Measurements from ENCODE around the gene ZBTB44.

The ZBTB44 gene

DNA sequence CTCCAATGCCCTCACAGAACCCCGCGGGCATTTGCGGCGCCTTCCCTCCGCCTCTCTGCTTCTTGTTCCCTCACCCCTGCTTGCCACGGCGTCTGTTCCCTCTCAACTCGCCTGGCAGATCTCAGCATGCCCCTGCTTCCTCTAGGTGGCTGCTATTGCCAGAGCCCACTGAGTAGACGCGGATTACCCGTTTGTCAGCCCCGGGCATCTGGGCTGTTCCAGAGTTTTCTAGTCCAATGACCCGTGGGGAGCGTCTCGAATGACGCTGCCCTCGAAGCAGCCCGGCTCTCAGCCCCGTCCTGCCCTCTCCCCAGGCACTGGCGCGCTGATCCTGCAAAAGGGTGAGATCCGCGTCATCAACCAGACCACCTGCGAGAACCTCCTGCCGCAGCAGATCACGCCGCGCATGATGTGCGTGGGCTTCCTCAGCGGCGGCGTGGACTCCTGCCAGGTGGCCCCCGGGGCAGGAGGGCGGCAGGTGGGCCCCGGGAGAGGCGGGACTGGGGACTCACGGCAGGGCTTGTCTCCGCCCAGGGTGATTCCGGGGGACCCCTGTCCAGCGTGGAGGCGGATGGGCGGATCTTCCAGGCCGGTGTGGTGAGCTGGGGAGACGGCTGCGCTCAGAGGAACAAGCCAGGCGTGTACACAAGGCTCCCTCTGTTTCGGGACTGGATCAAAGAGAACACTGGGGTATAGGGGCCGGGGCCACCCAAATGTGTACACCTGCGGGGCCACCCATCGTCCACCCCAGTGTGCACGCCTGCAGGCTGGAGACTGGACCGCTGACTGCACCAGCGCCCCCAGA, 105.4 kb downstream of the ZBTB44 start:
- DNase-seq (ENCODE audit: insufficient read length, low spot score) (no peak), FAIRE-seq (no peak)
- TF ChIP-seq, protein P1, sequence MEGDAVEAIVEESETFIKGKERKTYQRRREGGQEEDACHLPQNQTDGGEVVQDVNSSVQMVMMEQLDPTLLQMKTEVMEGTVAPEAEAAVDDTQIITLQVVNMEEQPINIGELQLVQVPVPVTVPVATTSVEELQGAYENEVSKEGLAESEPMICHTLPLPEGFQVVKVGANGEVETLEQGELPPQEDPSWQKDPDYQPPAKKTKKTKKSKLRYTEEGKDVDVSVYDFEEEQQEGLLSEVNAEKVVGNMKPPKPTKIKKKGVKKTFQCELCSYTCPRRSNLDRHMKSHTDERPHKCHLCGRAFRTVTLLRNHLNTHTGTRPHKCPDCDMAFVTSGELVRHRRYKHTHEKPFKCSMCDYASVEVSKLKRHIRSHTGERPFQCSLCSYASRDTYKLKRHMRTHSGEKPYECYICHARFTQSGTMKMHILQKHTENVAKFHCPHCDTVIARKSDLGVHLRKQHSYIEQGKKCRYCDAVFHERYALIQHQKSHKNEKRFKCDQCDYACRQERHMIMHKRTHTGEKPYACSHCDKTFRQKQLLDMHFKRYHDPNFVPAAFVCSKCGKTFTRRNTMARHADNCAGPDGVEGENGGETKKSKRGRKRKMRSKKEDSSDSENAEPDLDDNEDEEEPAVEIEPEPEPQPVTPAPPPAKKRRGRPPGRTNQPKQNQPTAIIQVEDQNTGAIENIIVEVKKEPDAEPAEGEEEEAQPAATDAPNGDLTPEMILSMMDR (IDR thresholded peaks at IDR 0.05; ENCODE audit: insufficient read depth, missing control alignments), result no peak

DNA sequence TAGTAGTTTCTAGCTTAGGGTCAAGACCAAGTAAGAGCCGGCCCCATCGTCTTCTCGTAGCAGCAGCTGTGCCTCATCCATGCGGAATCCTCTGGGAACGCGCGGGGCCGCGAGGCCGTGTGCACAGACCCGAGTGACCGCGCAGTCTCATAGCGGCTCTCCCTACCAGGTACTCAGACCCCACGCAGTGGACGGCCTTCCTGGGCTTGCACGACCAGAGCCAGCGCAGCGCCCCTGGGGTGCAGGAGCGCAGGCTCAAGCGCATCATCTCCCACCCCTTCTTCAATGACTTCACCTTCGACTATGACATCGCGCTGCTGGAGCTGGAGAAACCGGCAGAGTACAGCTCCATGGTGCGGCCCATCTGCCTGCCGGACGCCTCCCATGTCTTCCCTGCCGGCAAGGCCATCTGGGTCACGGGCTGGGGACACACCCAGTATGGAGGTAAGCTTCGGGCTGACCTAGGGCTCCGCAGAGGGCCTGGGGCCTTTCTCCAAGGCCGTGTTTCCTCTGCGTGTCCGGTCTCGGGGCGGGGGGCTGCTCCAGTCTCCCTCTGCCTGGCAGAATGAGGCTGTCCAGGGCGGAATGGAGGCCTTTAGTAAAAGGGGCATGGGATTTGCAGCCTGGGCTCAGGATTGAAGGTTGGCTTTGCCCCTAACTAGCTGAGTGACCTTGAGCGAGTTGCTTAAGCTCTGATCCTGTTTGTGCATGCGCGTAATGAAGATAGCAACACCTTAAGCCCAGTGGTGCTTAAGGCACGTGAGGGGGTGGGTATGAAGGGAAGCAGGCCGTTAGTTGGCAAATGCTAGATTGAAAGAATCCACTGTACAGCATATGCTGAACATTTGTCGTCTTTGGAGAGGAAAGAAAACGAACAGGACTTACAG, 106.2 kb downstream of the ZBTB44 start:
- DNase-seq (ENCODE audit: insufficient read length, low spot score) (no peak), FAIRE-seq (no peak)

DNA sequence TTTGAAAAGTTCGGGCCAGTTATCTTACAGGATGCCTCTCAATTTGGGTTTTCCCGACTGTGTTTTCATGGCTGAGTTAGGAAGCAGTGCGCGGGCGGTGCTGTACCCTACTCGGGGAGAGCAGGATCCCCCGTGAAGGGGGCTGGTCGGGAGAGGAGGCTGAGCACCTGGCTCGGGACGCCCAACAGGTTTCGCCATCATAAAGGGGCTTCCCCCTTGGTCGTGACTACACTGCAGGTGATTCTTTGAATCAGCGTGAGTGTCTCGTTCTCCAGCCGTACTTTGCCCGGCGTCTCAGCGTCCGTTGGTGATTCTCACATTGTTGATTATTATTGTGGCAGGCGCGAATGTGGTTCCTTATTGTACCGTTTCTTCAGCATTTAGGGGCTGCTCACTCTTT, 108.6 kb downstream of the ZBTB44 start:
- DNase-seq (ENCODE audit: insufficient read length, low spot score), result no peak
- TF ChIP-seq, protein P1 (IDR thresholded peaks at IDR 0.05; ENCODE audit: insufficient read depth, missing control alignments), result no peak
- FAIRE-seq, result no peak

More for the DNA sequence above, 106.2 kb downstream of the ZBTB44 start:
- TF ChIP-seq, protein P1 (IDR thresholded peaks at IDR 0.05; ENCODE audit: insufficient read depth, missing control alignments), result no peak

DNA sequence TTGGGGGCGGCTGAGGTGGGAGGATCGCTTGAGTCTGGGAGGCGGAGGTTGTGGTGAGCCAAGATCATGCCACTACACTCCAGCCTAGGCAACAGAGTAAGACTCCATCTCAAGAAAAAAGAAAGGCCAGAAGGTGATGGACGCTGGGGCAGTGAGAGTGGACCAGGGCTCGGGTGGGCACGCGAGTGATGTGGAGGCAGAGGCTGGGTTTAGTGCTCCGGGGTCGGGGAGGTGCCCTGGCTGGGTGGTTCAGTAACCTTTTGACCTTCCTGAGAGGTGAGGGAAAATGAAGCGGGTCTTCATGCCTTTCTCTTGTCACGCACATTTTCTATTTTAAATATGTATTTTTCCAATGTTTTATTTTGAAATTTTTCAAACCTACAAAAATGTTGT, 110.0 kb downstream of the ZBTB44 start:
- DNase-seq (ENCODE audit: insufficient read length, low spot score), result no peak
- FAIRE-seq, result no peak
- TF ChIP-seq, protein P1 (IDR thresholded peaks at IDR 0.05; ENCODE audit: insufficient read depth, missing control alignments), result no peak

DNA sequence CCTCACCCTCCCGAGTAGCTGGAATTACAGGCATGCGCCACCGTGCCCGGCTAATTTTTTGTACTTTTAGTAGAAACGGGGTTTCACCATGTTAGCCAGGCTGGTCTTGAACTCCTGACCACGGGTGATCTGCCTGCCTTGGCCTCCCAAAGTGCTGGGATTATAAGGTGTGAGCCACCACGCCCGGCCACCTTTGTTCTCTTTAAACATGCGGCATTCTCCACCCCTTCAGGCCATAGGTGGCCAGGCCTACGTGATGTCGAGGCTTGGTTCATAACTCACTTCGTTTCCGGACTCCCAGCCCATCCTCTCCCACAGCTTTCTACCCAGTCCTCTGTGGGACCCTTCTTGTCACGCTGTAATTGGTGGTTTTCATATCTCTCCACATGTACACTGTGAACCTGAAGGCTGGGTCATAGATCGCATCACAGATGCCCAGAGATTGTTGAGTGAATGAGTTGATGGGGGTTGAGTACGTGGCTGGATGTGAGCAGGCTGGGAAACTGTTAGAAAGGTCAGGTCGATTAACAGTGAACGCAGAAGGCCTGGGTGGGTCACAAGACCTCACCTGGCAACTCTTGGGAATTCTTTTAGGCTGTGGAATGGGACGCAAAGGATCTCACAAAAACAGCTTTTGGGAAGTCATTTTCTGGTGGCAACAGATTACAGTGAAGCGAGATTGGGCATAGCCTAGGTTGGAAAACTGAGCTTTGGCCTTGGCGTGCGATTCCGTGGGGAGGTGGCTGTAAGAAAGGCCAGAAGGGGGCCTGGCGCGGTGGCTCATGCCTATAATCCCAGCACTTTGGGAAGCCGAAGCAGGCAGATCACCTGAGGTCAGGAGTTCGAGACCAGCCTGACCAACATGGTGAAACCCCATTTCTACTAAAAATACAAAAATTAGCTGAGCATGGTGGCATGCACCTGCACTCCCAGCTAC, 110.7 kb downstream of the ZBTB44 start:
- no peak for FAIRE-seq
- TF ChIP-seq, protein P1 (IDR thresholded peaks at IDR 0.05; ENCODE audit: insufficient read depth, missing control alignments), result no peak
- no peak for DNase-seq (ENCODE audit: insufficient read length, low spot score)

DNA sequence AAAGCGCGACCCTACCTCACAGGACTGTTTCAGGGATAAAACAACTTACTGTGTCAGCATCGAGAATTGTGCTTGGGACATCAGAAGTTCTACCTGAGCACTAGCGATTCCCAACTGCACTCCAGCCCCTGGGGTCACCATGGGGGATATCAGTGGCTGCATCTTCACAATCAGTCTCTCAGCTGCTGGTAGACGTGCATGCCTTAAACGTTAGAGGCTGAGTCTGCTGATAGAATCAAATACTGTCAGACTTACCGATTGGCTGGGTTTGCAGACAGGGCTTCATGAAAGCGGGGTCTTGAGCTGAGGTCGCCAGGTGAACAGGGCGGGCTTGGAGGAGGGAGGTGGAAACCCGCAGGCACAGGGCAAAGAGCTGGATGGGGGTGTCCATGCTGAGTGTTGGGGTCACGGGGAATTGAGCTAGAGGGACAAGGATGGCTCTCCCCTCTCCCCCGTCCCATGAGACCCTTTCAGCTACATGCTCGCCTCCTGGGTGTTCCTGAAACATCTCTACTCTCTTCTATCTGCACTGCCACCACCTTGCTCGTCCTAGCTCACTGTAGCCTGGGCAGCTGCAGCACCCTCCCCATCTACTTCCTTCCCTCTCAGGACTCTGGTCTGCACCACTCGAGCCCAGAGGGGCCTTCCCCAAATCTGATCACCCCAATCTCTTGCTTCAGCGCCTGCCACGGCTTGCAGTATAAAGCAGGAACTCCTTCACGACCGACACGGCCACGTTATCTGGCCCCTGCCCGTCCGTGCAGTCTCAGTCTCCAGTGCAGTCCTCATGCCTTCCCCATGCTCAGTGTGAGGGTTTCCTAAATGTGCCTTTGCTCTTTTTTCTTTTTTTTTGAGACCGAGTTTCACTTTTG, 111.7 kb downstream of the ZBTB44 start:
- FAIRE-seq (no peak), DNase-seq (ENCODE audit: insufficient read length, low spot score) (no peak)
- TF ChIP-seq, protein P1 (IDR thresholded peaks at IDR 0.05; ENCODE audit: insufficient read depth, missing control alignments), result no peak
